Measurements from ENCODE around the gene ONECUT3. TPM values are rescaled to one million over a fixed set of nuclear protein-coding genes. Genes with fewer than 3 reads are reported as not detected.

The ONECUT3 gene
- polyA plus RNA-seq, 1 of the 3 experiments (the other 2 are of a cell fraction), result not detected

DNA sequence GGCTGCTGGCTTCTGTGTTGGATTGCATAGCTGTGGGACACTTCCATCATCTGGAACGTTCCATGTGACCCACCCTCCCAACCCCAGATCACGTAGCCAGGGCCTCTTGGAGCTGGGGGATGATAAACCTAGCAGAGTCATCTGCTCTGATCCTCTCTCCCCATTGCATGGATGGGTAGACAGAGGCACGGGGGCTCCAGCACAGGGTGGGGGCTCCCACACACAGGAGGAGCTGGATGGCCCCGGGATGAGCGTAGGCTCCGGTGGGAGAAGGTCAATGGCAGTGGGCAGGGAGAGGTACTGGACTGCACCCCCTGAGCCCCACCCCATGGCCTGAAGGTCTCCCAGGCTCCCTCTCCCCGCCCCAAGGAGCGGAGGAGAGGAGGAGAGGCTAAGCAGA is 33.4 kb downstream of the ONECUT3 start:
- 40% methylated on average over 5 of the region's 8 CpGs for WGBS (ENCODE audit: low lambda C conversion rate)
- Histone ChIP-seq H3F3A (replicated peaks; ENCODE audit: insufficient read depth) (no peaks in the 10 kb centered on the region), H3K36me3 (replicated peaks in 1 of 2; ENCODE audit: control insufficient read depth in 1 of 2, insufficient read depth in 2 of 2, low read length in 1 of 2) (no peaks in the 10 kb centered on the region), H2AFZ (ENCODE audit: low read depth) (no peak overlapping the region), H3K4me3 (ENCODE audit: low read depth in 2 of 2, low read length in 1 of 2) (no peak overlapping the region), H4K20me1 (ENCODE audit: insufficient read depth) (no peaks in the 10 kb centered on the region), H3K4me1 (ENCODE audit: control insufficient read depth in 1 of 2, insufficient read depth in 2 of 2, low read depth in 1 of 2, low read length in 1 of 2) (no peaks in the 10 kb centered on the region; a peak in 1 of 4 replicates), H3K9ac (no peak overlapping the region), H3K4me2 (no peak overlapping the region), H3K9me2 (no peaks in the 10 kb centered on the region), H3K79me2 (ENCODE audit: insufficient read depth) (no peaks in the 10 kb centered on the region), H3K27ac (ENCODE audit: low read depth in 2 of 2, low read length in 1 of 2) (no peak overlapping the region), H3K27me3 (ENCODE audit: insufficient read depth) (peaks cover 47% of the 10 kb centered on the region), H3K9me3 (peaks cover 4% of the 10 kb centered on the region; the same call in 1 of the 2 replicates)
- ChIA-PET POLR2A (no interaction called here), CTCF (interaction anchor here (0.7 to 11.8 kb wide), 3 partner anchors 7 to 115 kb away, joined by 5 to 143 read pairs (median 13); no protein-coding TSS in a partner anchor)
- TF ChIP-seq NRF1 (IDR thresholded peaks at IDR 0.05; ENCODE audit: low read depth, low read length), result no peak
- TF ChIP-seq, protein P1, sequence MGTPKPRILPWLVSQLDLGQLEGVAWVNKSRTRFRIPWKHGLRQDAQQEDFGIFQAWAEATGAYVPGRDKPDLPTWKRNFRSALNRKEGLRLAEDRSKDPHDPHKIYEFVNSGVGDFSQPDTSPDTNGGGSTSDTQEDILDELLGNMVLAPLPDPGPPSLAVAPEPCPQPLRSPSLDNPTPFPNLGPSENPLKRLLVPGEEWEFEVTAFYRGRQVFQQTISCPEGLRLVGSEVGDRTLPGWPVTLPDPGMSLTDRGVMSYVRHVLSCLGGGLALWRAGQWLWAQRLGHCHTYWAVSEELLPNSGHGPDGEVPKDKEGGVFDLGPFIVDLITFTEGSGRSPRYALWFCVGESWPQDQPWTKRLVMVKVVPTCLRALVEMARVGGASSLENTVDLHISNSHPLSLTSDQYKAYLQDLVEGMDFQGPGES (IDR thresholded peaks at IDR 0.05; ENCODE audit: low read depth, low read length), result no peak
- TF ChIP-seq POLR2AphosphoS5 (IDR thresholded peaks at IDR 0.05; ENCODE audit: low read depth, low read length), result no peak
- TF ChIP-seq RCOR1 (IDR thresholded peaks at IDR 0.05; ENCODE audit: low read length), result no peak
- no peak for TF ChIP-seq TAF1 (IDR thresholded peaks at IDR 0.05; ENCODE audit: borderline replicate concordance, low read depth, low read length)
- TF ChIP-seq, protein P2, sequence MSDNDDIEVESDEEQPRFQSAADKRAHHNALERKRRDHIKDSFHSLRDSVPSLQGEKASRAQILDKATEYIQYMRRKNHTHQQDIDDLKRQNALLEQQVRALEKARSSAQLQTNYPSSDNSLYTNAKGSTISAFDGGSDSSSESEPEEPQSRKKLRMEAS (IDR thresholded peaks at IDR 0.05; ENCODE audit: low read depth), result no peak
- TF ChIP-seq RXRA (IDR thresholded peaks at IDR 0.05; ENCODE audit: borderline replicate concordance, low read depth), result no peak
- no peak for TF ChIP-seq CTCF (IDR thresholded peaks at IDR 0.05)
- TF ChIP-seq, protein P3, sequence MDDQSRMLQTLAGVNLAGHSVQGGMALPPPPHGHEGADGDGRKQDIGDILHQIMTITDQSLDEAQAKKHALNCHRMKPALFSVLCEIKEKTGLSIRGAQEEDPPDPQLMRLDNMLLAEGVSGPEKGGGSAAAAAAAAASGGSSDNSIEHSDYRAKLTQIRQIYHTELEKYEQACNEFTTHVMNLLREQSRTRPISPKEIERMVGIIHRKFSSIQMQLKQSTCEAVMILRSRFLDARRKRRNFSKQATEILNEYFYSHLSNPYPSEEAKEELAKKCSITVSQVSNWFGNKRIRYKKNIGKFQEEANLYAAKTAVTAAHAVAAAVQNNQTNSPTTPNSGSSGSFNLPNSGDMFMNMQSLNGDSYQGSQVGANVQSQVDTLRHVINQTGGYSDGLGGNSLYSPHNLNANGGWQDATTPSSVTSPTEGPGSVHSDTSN (IDR thresholded peaks at IDR 0.05), result no peak
- TF ChIP-seq CHD2 (IDR thresholded peaks at IDR 0.05; ENCODE audit: low read length, partially characterized antibody), result no peak
- DNase-seq, result no peak

DNA sequence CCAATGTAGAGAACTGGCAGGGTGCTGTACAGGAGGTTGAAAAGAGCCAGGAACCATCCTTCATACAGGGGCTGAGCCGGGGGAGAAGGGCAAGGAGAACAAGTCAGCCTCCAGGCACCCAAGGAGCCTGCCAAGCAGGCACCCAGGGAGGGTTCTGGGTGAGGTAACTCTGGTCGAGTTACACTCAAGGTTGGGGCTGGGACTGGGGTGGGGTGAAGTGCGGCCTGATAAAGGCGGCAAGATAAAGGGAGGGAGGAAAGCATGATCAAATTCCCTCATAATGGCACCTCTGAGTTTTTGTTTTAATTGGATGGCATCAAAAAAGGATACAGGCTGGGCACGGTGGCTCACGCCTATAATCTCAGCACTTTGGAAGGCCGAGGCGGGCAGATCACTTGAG is 33.8 kb downstream of the ONECUT3 start:
- no peak for TF ChIP-seq YY1 (IDR thresholded peaks at IDR 0.05; ENCODE audit: low read depth)
- no peak for TF ChIP-seq NFIC (IDR thresholded peaks at IDR 0.05; ENCODE audit: borderline replicate concordance)
- TF ChIP-seq RXRA (IDR thresholded peaks at IDR 0.05; ENCODE audit: borderline replicate concordance, low read depth), result no peak
- H3K27ac ChIP-seq (ENCODE audit: low read depth in 2 of 2, low read length in 1 of 2), result no peak overlapping the region
- H3K4me2 ChIP-seq, result no peak overlapping the region
- H3F3A ChIP-seq (replicated peaks; ENCODE audit: insufficient read depth), result no peaks in the 10 kb centered on the region
- no peak overlapping the region for H3K9ac ChIP-seq
- peaks cover 46% of the 10 kb centered on the region for H3K27me3 ChIP-seq (ENCODE audit: insufficient read depth)
- H3K79me2 ChIP-seq (ENCODE audit: insufficient read depth), result no peaks in the 10 kb centered on the region
- ChIA-PET POLR2A (no interaction called here), CTCF (interaction anchor here (0.7 to 11.8 kb wide), 6 partner anchors 7 to 910 kb away, joined by 3 to 143 read pairs (median 10); no protein-coding TSS in a partner anchor)
- no peaks in the 10 kb centered on the region for H3K9me2 ChIP-seq
- no peak for DNase-seq
- H3K4me3 ChIP-seq (ENCODE audit: low read depth in 2 of 2, low read length in 1 of 2), result no peak overlapping the region
- H3K4me1 ChIP-seq (ENCODE audit: control insufficient read depth in 1 of 2, insufficient read depth in 2 of 2, low read depth in 1 of 2, low read length in 1 of 2), result no peaks in the 10 kb centered on the region; a peak in 1 of 4 replicates
- H2AFZ ChIP-seq (ENCODE audit: low read depth), result no peak overlapping the region
- no peaks in the 10 kb centered on the region for H3K36me3 ChIP-seq (replicated peaks in 1 of 2; ENCODE audit: control insufficient read depth in 1 of 2, insufficient read depth in 2 of 2, low read length in 1 of 2)
- 46% methylated on average over 8 of the region's 8 CpGs for WGBS (ENCODE audit: low lambda C conversion rate)
- H3K9me3 ChIP-seq, result no peaks in the 10 kb centered on the region
- no peaks in the 10 kb centered on the region for H4K20me1 ChIP-seq (ENCODE audit: insufficient read depth)
